ENCODE results near the gene MIGA2. TPM values are rescaled to one million over a fixed set of nuclear protein-coding genes. Genes with fewer than 3 reads are reported as not detected.
A peak's percentile ranks its signal among the peaks of the same experiment; 100 is the strongest.

MIGA2 gene, protein sequence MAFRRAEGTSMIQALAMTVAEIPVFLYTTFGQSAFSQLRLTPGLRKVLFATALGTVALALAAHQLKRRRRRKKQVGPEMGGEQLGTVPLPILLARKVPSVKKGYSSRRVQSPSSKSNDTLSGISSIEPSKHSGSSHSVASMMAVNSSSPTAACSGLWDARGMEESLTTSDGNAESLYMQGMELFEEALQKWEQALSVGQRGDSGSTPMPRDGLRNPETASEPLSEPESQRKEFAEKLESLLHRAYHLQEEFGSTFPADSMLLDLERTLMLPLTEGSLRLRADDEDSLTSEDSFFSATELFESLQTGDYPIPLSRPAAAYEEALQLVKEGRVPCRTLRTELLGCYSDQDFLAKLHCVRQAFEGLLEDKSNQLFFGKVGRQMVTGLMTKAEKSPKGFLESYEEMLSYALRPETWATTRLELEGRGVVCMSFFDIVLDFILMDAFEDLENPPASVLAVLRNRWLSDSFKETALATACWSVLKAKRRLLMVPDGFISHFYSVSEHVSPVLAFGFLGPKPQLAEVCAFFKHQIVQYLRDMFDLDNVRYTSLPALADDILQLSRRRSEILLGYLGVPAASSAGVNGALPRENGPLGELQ
- 10 to 100 TPM in 4 of 6 experiments, 1 to 10 TPM in 2; 9.1 to 16.4 (median 10.8) TPM for total RNA-seq
- long read RNA-seq, partial matches to known transcripts: 0 of 3 reads
- long read RNA-seq, other reads (novel, unspliced or antisense): 3 of 3 reads

DNA sequence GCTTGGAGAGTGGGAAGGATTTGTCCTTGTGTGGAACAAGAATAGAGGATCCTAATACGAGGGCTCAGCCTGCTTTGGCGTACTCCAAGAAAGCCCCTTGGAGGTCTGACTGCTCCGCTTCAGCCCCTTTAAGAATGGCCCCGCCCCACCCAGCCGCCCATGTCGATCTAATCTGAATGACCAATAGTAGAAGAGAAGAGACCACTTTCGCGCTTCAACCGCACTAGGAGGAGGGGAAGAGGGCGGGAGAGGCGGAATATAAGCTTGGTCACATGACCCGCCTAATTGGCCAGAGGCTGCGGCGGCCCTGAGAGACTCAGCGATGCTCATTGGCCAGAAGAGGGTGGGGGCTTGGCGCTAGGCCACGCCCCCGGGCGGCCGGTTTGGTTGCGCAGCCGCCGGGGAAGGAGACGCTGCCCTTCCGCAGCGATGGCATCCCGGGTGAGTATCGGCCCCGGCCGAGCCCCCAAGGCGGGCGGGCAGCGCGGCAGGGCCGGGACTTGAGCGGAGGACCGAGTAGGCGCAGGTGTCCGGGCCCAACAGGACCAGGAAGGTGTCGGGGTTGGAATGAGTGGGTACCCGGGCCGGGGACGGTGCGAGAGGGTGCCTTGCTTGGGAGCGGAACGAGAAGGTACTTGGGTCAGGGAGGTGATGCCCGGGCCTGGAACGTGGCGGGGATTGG is at the start of gene MIGA2:
MIGA2 (plus strand) TSS at position 386 of the 682 bp plus-strand sequence. CDS start 3,969 bp downstream, outside the sequence.
- H3K9me3 ChIP-seq: no peaks in the 10 kb centered on the region
- DNase-seq: peak; percentile 96 to 98 (median 98)
- H3K4me1 ChIP-seq: peaks cover 0 to 17% (median 5%) of the 10 kb centered on the region in 4 donors
- no peaks in the 10 kb centered on the region for H3K27me3 ChIP-seq
- intact Hi-C loops (cut with DNase I): no loop called here
- peak within 1 kb of the TSS in 2 of 3 donors; percentile 12 to 56 for H3K27ac ChIP-seq
- peak; percentile 96 to 98 (median 96) for ATAC-seq
- H3K36me3 ChIP-seq: peaks cover 0 to 5% (median 0%) of the 10 kb centered on the region in 4 donors
- WGBS (ENCODE audit: insufficient coverage, low coverage, low lambda C conversion rate, missing lambda C conversion rate): 0% methylated on average over 27 of the region's 49 CpGs
- H3K4me3 ChIP-seq: peak within 1 kb of the TSS; percentile 73 to 99 (median 84)
- TF ChIP-seq POLR2A (IDR thresholded peaks at IDR 0.05): peak; percentile 92
- TF ChIP-seq, protein P1, sequence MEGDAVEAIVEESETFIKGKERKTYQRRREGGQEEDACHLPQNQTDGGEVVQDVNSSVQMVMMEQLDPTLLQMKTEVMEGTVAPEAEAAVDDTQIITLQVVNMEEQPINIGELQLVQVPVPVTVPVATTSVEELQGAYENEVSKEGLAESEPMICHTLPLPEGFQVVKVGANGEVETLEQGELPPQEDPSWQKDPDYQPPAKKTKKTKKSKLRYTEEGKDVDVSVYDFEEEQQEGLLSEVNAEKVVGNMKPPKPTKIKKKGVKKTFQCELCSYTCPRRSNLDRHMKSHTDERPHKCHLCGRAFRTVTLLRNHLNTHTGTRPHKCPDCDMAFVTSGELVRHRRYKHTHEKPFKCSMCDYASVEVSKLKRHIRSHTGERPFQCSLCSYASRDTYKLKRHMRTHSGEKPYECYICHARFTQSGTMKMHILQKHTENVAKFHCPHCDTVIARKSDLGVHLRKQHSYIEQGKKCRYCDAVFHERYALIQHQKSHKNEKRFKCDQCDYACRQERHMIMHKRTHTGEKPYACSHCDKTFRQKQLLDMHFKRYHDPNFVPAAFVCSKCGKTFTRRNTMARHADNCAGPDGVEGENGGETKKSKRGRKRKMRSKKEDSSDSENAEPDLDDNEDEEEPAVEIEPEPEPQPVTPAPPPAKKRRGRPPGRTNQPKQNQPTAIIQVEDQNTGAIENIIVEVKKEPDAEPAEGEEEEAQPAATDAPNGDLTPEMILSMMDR (IDR thresholded peaks at IDR 0.05): no peak

DNA sequence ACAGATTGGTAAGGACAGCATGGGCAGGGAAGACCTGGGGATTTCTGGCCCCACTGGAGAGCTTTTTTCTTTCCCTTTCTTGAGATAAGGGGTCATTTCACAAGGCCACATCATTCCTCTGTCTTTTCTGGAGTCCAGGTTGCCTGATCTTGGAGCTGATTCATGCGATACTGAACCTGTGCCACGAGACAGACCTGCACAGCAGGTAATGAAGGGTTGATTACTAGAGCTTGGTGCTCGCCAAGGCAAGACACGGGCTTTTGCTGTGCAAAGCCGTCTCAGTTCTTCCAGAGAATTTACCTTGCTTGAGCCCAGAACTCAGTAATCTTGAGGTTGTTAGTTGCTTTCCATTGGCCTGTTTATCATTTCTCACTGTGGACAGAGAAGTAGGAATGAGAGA is 49.8 kb upstream of the MIGA2 start:
- WGBS (ENCODE audit: insufficient coverage, low coverage, low lambda C conversion rate, missing lambda C conversion rate): 94% methylated on average over 5 of the region's 5 CpGs
- no peak for TF ChIP-seq POLR2A (IDR thresholded peaks at IDR 0.05)
- TF ChIP-seq, protein P1 (IDR thresholded peaks at IDR 0.05): no peak
- Histone ChIP-seq H3K27me3 (no peaks in the 10 kb centered on the region), H3K36me3 (peaks cover 0 to 79% (median 36%) of the 10 kb centered on the region in 4 donors), H3K9me3 (no peaks in the 10 kb centered on the region), H3K4me3 (no peak overlapping the region), H3K27ac (no peak overlapping the region), H3K4me1 (no peaks in the 10 kb centered on the region)
- DNase-seq: no peak
- intact Hi-C loops (cut with DNase I): no loop called here
- no peak for ATAC-seq

DNA sequence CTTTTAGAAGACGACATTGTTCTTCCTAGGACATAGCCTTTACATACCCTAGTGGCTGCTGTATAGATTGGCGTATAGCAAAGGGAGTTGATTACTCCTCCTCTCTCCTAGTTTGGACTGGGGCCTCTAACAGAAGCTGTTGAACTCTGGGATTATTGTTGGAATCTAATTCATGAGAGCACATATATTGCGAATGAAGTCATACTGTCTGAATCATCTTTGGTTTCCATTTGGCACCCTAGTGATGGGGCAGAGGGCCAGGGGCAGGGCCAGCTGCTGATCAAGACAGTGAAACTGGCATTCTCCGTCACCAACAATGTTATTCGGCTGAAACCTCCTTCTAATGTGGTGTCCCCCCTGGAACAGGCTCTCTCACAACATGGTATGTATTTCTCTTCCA is 48.6 kb upstream of the MIGA2 start:
- H3K36me3 ChIP-seq: peaks cover 0 to 76% (median 29%) of the 10 kb centered on the region in 4 donors
- TF ChIP-seq POLR2A (IDR thresholded peaks at IDR 0.05): no peak
- TF ChIP-seq, protein P1 (IDR thresholded peaks at IDR 0.05): no peak
- intact Hi-C loops (cut with DNase I): no loop called here
- no peaks in the 10 kb centered on the region for H3K9me3 ChIP-seq
- WGBS (ENCODE audit: insufficient coverage, low coverage, low lambda C conversion rate, missing lambda C conversion rate): 96% methylated on average over 4 of the region's 5 CpGs
- no peak overlapping the region for H3K4me3 ChIP-seq
- ATAC-seq (peak in 1 of 4 donors; percentile 53), DNase-seq (no peak)
- no peak overlapping the region for H3K27ac ChIP-seq
- H3K4me1 ChIP-seq: no peaks in the 10 kb centered on the region
- no peaks in the 10 kb centered on the region for H3K27me3 ChIP-seq

DNA sequence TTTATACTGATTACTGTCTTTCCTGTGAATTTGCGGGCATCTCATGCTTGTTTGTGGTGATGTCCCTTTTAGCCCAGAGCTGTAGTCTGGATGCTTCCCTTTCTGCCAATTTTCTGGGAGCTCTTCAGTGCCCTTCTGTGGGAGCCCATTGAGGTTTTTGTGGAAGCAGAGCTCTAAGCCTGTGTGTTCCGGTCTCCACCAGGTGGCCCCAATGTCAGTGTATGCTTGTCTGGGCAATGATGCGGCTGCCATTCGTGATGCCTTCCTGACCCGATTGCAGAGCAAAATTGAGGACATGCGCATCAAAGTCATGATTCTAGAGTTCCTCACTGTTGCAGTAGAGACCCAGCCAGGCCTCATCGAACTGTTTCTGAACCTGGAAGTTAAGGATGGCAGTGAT is 43.4 kb upstream of the MIGA2 start:
- 78% methylated on average over 7 of the region's 7 CpGs for WGBS (ENCODE audit: insufficient coverage, low coverage, low lambda C conversion rate, missing lambda C conversion rate)

More for the DNA sequence above, 43.4 kb upstream of the MIGA2 start:
- Histone ChIP-seq H3K27ac (no peak overlapping the region), H3K36me3 (peaks cover 0 to 75% (median 38%) of the 10 kb centered on the region in 4 donors), H3K27me3 (no peaks in the 10 kb centered on the region), H3K9me3 (no peaks in the 10 kb centered on the region), H3K4me3 (no peak overlapping the region), H3K4me1 (no peaks in the 10 kb centered on the region)
- TF ChIP-seq POLR2A (IDR thresholded peaks at IDR 0.05): no peak
- TF ChIP-seq, protein P1 (IDR thresholded peaks at IDR 0.05): peak in 2 of 4 donors; percentile 15 to 19
- DNase-seq: no peak
- intact Hi-C loops (cut with DNase I): no loop called here
- peak; percentile 24 to 54 (median 44) for ATAC-seq
